ENCODE measurements around the gene ITPR1.

The ITPR1 gene

DNA sequence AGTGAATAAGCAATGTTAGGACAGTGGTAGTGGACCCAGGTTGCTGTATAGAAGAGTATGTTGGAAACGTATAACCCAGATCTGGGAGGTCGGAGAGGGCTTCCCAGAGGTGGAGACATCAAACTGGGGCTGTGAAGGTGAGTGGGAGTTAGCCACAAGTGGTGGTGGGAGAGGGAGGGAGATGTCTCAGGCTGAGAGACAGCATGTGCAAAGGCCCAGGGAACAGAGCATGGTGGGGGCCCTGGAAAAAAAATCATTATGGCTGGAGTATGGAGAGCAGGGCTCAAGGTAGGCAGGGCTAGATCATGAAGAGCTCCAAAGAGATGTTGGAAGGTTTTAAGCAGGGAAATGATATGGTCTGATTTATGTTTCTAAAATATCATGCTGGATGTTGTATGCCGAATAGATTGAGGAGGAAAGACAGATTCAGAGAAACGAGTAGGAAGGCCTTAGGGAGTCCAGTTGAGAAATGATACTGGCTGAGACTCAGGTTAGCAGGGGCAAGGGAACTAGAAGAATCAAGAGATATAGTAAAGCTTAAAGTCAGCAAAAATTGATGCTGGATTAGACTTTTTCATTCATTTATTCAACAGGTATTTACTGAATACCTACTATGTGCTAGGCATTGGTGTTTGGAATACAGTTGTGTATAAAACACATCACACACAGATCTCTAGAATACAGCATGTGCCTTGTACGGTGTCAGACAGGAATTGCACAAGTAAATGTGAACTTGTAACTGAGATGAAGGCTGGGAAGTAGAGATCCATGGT lies 17.0 kb downstream of the ITPR1 start:
- DNase-seq (ENCODE audit: low read depth in 2 of 2) = no peak

DNA sequence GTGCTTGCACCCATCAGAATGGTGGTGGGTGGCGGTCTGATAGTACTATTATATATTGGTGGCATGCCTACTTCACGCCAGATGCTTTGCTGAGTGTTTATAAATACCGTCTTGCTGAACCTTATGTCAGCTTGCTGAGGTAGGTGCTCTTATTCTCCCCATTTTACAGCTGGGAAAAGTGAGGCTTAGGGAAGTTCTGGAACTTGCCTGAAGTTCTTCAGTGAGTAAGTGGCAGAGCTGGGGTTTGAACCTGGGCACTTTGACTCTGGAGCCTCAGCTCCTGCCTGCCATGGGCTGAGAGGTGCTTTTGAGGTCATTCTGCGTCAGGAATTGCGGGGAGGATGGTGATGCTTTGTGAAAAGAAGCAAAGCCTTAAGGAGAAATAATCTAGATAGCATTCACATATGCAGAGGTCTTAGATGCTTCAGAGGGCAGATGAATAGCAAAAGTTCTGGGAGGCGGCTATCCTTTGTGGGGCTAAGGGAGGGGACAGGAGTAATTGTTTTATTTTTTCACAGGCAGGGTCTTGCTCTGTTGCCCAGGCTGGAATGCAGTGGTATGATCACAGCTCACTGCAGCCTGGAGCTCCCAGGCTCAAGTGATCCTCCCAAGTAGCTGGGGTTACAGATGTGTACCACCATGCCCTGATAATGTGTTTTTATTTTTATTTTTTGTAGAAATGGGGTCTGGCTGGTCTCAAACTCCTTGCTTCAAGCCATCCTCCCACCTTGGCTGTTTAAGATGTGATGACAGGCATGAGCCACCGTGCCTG lies 18.5 kb downstream of the ITPR1 start:
- no peak for DNase-seq (ENCODE audit: low read depth in 2 of 2)

DNA sequence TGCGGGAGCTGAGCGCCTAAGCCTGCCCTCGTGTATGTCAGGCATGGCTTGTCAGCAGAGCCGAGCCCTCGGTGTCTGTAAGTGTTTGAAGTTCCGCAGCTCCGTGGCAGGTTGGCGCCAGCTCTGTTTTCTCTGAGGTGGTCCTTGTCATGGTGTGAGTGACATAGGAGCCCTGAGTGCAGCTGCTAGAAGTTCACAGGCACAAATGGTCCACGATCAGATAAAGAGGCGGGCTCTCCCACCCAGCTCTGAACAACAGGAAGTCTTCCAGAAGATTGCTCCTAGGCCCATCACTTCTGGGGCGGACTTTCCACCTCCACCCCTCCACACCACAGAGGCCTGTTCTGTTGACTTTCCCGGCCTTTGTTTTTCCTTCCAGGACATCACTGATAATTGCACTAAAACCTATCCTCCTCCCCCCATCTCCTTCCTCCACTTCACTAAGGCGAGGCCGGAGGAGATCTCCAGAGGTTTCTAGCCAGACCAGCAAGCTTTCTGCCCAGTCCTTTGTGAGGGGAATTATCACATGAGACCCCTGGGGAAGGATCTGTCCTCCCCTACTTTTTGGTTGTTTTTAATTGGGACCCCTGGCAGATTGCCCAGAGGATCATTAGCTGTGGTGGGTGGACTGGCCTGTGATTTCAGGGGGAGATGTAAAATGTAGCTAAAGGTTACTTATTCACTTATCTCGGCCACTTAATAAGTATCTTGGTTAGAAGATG lies 19.9 kb downstream of the ITPR1 start:
- no peak for DNase-seq (ENCODE audit: low read depth in 2 of 2)

DNA sequence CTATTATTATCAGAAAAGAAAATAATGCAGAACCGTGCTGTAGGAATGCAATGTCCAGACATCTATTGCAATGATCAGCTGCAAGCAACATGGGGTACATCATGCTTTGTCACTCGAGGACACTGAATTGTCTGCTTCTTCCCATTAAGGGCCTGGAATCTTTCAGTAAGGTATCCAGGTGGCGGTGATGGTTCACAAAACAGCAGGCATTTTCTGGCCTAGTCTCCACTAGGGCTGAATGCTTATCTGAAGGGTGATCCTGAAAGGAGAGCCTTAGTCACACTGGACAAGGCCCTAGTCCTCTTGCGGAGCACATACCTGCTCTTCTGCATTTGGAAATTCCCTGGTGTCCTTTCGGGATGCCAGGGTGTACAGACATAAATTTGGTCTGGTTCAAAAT lies 21.2 kb downstream of the ITPR1 start:
- DNase-seq (ENCODE audit: low read depth in 2 of 2) = no peak

DNA sequence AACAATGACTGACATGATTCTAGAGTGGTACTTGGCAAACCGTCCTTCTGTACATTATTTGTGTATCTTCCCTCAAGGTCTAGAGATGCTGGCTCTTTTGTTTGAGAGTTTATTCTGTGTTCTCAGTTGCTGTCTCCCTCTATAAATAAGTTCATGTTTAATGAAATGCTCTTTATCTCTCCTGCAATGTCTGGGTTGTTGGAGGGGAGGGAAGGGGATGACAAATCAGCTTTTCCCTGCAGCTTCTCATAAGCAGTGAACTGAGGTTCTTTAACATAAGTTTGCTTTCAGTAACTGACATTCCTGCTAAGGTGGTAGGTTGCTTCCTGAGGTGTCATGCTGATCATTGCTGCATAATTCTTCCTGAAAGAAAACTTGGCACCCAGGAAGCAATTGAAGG lies 21.8 kb downstream of the ITPR1 start:
- no peak for DNase-seq (ENCODE audit: low read depth in 2 of 2)

DNA sequence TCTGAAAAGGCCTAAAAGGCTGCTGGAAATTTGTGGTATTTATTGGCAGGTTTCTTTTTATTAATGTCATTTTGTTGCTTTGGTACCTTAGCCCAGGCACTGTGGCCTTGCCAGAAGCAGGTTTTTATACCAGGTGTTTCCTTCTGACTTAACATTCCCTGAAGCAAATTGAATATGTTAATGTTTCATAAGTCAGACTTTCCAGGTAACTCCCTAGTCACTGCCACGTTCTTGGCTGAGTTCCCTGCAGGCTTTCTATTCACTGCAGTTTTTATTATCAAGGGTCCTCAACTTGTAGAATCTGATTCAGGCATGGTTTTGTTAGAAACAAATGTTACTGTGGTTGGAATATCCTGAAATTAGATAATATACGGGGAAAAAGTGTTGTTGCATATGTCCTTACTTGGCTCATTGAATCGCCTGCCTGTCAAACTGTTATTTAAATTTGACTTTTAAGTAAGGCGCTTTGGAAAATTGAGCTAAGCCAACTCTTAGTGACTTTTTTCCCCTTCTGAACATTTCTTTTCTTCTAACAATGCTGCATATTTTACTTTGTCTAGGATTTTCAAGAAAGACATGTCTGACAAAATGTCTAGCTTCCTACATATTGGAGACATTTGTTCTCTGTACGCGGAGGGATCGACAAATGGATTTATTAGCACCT lies 22.9 kb downstream of the ITPR1 start:
- no peak for DNase-seq (ENCODE audit: low read depth in 2 of 2)

DNA sequence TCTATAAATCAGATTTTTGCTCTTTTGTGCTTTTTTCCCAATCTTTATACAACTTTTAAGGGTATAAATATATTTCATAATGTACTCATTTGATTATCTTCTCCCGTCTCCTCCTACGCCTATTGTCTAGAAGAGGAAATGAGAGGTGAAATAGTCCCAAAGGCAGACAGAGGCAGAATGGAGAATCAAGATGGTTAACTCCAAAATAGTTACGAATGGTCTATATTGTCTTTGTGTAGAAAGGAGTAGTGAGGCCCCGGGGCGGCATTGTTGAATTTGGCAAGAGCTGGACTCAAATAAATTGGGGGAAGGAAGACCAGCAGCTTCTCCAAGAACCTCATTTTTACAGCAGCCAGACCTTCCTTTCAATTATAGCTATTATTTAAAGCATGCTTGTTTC lies 23.9 kb downstream of the ITPR1 start:
- no peak for DNase-seq (ENCODE audit: low read depth in 2 of 2)

DNA sequence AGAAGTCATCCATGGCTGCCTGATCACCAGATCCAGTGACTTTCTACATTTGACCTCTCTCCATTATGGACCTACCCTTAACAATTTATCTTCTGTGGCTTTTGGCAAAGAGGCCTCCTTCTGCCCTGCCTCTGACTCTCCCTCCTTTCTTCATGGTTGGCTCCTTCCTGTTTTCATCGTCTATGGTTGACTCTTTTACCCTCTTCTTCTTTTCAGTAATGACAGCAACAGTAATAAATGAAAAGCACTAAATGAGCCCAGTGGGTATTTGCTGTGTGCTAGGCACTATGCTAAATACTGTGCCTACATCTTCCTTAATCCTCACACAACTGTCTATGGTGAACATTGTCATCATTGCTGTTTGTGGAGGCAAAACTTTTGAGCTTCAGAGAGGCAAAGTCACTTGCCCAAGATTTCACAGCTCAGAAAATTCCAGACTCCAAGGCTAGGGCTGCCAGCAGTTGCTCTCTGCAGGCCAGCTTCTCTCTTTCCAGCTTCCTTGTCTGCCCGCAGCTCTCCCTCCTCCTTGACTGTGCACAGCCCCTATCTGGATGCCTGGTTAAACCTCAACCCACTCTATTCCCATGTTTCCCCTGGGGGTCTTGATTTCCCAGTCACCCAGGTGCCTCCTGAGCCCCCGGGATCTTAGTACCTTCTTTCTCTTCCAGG lies 24.6 kb downstream of the ITPR1 start:
- no peak for DNase-seq (ENCODE audit: low read depth in 2 of 2)

DNA sequence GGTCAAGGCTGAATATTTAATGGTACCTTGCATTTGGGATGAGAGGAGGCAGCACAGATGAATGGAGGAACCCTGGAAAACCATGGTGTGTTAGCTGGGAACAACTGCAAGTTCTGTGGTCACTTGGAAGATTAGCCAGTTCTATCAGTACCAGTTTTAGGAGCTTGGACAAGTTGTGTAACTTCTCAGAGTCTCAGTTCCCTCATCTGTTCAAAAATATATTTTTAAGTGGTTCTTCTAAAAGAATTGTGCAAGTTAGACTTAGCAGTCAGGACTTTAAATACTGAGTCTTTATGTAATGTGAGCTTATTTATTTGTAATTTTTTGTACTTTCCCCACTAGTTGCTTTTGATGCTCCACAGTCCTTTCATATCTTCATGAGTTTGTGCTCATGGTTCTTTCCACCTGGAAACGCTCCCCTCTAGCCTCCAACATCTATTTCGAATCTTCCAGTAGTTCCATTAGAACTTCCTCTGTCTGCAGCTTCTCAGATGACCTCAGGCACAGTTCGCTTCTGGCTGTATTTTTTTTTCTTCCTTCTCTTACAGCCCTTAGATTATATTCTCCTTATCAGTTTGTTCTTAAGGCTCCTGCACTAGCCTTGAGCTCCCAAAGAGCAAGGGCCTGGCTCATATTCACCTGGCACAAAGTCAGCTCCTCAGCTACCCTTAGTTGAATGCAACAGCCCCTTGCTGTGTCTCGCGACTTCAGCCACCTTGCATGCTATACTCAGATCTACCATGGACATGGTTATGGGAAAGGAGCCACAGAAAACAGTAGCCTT lies 27.1 kb downstream of the ITPR1 start:
- no peak for DNase-seq (ENCODE audit: low read depth in 2 of 2)

DNA sequence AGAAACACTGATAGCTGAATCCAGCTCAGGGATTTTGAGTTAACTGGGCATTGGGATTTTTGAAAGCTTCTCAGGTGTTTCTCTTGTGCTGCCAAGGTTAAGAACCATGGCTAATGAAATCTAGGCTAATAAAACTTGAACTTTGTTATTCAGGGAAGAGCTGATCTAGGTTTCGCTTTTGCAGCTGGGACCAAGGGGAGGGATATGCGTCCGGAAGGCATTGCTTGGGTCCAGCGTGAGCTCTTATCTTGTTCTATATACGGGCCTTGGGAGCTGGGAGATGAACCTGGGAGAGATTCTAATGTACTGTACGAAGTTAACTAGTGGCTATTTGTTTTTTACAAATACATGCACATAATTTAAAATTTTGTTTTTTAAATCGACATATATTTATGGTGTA lies 29.8 kb downstream of the ITPR1 start:
- DNase-seq (ENCODE audit: low read depth in 2 of 2) = no peak

DNA sequence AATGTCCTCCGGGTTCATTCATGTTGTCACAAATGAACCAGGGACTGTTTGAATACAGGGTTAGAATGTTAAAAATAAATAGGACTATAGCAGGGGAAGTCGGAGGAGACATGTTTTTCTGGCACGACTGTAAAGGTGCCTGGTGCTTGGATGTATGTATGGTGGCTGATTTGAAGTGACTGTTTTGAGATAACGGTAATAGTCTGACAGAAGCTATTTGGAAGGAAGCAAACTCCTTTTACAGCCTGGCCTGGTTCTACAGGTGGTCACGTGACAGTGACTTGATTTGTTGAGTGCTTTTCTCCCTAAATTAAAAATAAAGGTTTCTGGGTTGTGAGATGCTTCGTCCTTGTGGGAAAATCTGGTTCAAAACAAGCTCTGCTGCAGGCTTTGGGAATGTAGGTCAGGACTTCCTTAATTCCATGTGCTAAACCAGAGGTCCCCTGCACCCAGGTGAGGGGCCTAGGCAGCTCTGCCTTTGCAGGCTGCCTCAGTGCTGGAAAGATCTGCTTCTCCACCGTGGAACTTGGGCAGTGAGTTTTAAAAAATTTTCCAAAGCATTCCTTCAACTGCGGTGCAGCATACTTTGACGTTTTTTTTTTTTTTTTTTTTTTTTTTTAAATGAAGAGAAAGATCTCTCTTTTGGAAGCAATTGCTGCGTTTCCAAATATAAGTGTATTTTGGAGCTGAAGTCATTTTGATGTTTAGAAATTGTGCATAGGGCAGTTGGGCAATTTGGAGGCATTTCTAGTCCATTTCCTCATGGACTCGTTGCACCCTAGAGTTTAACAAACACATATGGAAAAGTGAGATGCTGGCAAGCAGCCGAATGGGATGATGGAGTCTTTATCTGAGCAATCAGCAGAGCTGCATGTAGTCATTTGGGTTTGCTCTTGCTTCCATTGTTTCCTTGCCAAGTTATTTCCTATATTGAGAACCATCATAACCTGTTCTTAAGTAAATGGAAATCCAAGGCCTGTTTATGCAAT lies 30.9 kb downstream of the ITPR1 start:
- no peak for DNase-seq (ENCODE audit: low read depth in 2 of 2)

DNA sequence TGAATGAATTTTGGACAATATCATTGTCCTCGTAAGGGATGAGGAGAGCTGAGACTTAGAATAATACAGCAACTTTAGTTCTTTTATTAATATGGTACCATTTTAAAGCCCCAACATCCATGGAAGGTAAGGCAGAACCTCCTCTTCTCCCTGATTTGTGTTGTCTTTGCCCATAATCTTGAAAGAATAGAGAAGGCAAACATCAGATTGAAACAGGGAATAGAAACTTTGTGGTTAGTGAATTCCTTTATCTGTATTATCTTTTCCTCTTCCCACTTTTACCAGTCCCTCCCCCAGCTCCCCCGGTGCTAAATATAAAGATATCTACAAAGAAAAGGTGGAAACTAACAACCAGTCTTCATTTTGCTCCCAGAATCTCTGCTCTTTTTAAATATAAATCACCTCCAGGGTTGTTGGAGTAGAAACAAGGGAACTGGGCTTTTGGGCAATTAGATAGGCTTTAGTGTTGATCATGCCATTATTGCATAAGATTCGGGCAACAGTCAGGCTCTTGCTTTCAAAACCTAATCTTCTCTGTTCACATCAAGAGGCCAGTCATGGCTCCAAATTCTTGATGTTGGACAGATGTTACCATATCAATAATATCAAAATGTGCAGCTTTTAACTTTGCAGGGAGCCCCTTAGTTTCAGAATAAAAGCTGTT lies 32.5 kb downstream of the ITPR1 start:
- no peak for DNase-seq (ENCODE audit: low read depth in 2 of 2)

DNA sequence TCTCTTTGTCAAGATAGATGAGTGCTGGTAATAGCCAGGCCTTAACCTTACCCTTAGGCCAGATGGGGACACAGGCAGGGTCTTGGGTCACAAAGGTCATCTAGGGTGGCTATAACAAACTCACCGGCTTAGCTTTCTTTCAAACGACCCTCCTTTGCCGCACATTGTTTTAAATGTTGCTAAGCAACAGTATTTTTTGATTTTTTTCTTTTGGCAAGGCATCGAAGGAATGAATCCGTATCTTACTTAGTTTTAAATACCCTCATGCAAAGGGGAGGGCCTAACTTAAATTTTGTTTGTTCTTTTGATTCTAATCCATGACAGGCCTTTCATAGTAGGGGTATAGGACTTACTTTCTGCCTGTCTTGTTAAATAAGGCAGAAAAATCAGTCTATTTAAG lies 35.2 kb downstream of the ITPR1 start:
- no peak for DNase-seq (ENCODE audit: low read depth in 2 of 2)

DNA sequence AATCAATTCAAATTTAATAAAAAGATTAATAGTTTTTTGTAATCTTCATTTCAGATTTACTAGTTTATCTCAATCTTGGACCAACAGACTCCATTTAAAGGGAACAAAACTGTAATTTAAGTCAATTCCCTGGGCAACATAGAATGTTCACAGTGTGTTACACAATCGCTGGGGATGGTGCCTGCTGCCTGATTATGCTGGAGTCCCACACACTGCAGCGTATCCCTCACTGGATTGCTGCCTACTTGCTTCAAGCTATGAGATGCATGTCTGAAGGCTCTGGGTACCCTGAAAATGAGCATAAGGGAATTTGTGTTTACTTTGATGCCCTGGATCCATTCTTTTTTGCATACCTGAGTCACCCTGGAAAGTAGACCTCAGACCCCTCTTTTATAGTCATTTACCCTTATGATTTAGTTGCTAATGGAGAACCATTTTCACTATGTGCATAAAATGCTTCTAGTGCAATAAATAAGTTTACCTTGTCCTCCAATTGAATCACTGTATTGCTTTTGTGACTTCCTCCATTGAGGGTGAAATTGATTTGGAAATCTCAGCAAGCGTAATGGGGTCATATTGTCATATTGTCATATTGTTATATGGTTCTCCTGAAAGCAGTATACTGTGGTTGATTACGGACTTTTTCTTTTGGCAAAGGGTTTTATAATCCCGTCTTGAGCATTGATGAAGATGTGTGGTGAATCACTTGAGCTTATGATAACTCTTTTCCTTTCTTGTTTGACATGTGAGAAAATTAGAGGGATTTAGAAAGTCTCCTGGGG lies 35.9 kb downstream of the ITPR1 start:
- no peak for DNase-seq (ENCODE audit: low read depth in 2 of 2)

DNA sequence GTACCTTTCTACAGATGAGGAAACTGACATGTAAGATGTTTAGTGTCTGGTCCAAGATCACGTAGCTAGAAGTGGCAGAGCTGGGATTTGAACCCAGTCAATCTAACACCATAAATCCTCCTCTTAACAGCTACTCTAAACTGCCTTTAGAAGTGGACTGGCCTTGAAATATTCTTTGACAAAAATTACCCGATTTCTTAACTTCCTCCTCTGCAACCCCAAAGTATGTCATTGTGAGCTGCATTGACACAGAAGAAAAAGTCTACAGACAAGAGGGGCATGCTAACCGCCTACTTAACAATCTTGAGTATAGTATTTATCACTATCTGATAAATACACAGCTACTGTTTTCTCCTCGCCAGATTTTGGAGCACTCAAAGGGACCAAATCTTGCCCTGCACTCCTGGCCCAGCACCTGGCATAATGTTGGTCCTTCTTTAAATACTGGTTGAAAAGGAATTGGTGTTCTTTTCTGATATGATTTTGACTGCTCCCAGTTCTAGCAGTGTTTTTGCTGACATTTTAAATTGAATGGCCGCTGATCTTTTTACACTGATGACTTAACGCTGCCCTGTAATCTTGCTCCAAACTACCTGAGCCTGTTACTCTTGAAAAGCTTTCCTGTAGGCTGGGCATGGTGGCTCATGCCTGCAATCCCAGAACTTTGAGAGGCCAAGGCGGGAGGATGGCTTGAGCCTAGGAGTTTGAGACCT lies 36.9 kb downstream of the ITPR1 start:
- no peak for DNase-seq (ENCODE audit: low read depth in 2 of 2)

DNA sequence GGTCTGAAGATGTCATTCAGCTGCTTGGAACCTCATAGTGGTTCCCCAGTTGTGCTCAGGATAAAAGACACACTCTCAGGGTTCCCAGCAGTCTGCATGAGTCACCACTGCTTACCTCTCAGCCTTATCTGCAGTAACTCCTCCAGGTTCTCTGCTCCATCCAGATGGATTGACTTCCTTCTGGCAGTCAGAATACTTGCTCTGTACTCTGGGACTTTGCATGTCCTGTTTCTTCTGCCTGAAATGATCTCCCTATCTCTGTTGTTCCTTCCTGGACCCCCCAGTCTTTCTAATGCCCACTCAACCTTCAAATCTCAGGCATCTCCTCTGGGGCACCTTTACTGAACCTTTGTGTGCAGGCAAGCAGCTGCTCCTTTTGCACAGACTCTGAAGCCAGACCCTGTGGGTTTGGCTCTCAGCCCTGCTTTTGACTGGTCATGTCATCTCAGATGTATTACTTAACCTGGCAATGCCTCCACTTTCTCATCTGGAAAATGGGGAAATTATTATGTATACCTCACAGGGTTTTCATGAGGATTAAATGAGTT lies 38.4 kb downstream of the ITPR1 start:
- no peak for DNase-seq (ENCODE audit: low read depth in 2 of 2)

DNA sequence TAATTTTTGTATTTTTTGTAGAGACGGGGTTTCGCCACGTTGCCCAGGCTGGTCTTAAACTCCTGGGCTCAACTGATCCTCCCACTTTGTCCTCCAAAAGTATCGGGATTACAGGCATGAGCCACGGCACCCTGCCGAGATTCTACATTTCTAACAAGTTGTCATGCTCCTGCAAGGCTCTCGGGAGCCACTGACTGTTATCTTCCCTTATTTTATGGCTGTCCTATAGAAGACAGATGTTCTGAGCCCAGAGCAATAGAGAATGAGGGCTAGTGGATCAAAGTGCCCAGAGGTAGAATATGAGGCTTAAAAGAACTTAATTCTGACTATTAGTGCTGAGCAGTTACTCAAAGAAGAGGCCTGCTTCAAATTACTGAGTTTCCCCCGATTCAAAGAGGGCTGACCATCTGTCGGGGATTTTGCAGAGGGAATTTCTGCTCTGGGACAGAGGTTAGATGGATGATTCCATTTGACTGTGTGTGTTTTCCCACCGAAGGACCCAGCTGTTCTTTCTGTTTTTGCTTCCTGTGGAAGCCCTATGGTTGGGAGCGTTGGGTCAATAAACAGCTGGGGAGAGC lies 39.5 kb downstream of the ITPR1 start:
- no peak for DNase-seq (ENCODE audit: low read depth in 2 of 2)
